Measurements from ENCODE around the gene ARHGAP15.

ARHGAP15 gene

GRCh38 chr2:143688248-143688647 is 559.0 kb downstream of the ARHGAP15 start:
- DNase-seq: no peak
- no peaks in the 10 kb centered on the region for H3K27me3 ChIP-seq (ENCODE audit: insufficient read depth, low read depth, severe bottlenecking)
- no peak overlapping the region for H3K27ac ChIP-seq
- TF ChIP-seq CTCF (IDR thresholded peaks at IDR 0.05; ENCODE audit: low read depth, low read length): no peak
- H3K4me3 ChIP-seq (ENCODE audit: low read depth, low read length): no peak overlapping the region
- no peaks in the 10 kb centered on the region for H3K9me3 ChIP-seq (ENCODE audit: severe bottlenecking)
- H3K36me3 ChIP-seq: no peaks in the 10 kb centered on the region

- H3K27me3 ChIP-seq (ENCODE audit: insufficient read depth, low read depth, severe bottlenecking): no peaks in the 10 kb centered on the region
- no peak overlapping the region for H3K4me3 ChIP-seq (ENCODE audit: low read depth, low read length)
- H3K27ac ChIP-seq: no peak overlapping the region
- no peaks in the 10 kb centered on the region for H3K36me3 ChIP-seq
- no peaks in the 10 kb centered on the region for H3K9me3 ChIP-seq (ENCODE audit: severe bottlenecking)
- no peak for DNase-seq
- no peak for TF ChIP-seq CTCF (IDR thresholded peaks at IDR 0.05; ENCODE audit: low read depth, low read length)
Measured at GRCh38 chr2:143688815-143689214, 559.6 kb downstream of the ARHGAP15 start.

GRCh38 chr2:143689541-143689940 is 560.3 kb downstream of the ARHGAP15 start:
- Histone ChIP-seq H3K4me3 (ENCODE audit: low read depth, low read length) (no peak overlapping the region), H3K36me3 (no peaks in the 10 kb centered on the region), H3K27ac (no peak overlapping the region), H3K9me3 (ENCODE audit: severe bottlenecking) (no peaks in the 10 kb centered on the region), H3K27me3 (ENCODE audit: insufficient read depth, low read depth, severe bottlenecking) (no peaks in the 10 kb centered on the region)
- DNase-seq: no peak
- no peak for TF ChIP-seq CTCF (IDR thresholded peaks at IDR 0.05; ENCODE audit: low read depth, low read length)

- Histone ChIP-seq H3K4me3 (ENCODE audit: low read depth, low read length) (no peak overlapping the region), H3K27ac (no peak overlapping the region), H3K36me3 (no peaks in the 10 kb centered on the region), H3K27me3 (ENCODE audit: insufficient read depth, low read depth, severe bottlenecking) (no peaks in the 10 kb centered on the region), H3K9me3 (ENCODE audit: severe bottlenecking) (no peaks in the 10 kb centered on the region)
- TF ChIP-seq CTCF (IDR thresholded peaks at IDR 0.05; ENCODE audit: low read depth, low read length): no peak
- no peak for DNase-seq
Measured at GRCh38 chr2:143690235-143690634, 561.0 kb downstream of the ARHGAP15 start.

- Histone ChIP-seq H3K27me3 (ENCODE audit: insufficient read depth, low read depth, severe bottlenecking) (no peaks in the 10 kb centered on the region), H3K4me3 (ENCODE audit: low read depth, low read length) (no peak overlapping the region), H3K9me3 (ENCODE audit: severe bottlenecking) (no peaks in the 10 kb centered on the region), H3K27ac (no peak overlapping the region), H3K36me3 (no peaks in the 10 kb centered on the region)
- DNase-seq: no peak
- no peak for TF ChIP-seq CTCF (IDR thresholded peaks at IDR 0.05; ENCODE audit: low read depth, low read length)
Measured at GRCh38 chr2:143691121-143691520, 561.9 kb downstream of the ARHGAP15 start.

GRCh38 chr2:143692162-143692561 is 562.9 kb downstream of the ARHGAP15 start:
- H3K36me3 ChIP-seq: no peaks in the 10 kb centered on the region

More at GRCh38 chr2:143692162-143692561, 562.9 kb downstream of the ARHGAP15 start:
- no peak for TF ChIP-seq CTCF (IDR thresholded peaks at IDR 0.05; ENCODE audit: low read depth, low read length)
- Histone ChIP-seq H3K27ac (no peak overlapping the region), H3K4me3 (ENCODE audit: low read depth, low read length) (no peak overlapping the region), H3K27me3 (ENCODE audit: insufficient read depth, low read depth, severe bottlenecking) (no peaks in the 10 kb centered on the region), H3K9me3 (ENCODE audit: severe bottlenecking) (no peaks in the 10 kb centered on the region)
- DNase-seq: no peak
